HG02642 (cell line): ENCODE data around the gene HOXA10.

Experiments
- ATAC-seq: cut with Tn5 transposase; IDR thresholded peaks from one replicate; pipeline ENCODE4 v1.9.1; 2021; ENCODE audit warnings: mild to moderate bottlenecking; ENCODE audit not compliant: unreplicated experiment, poor library complexity

The HOXA10 gene

DNA sequence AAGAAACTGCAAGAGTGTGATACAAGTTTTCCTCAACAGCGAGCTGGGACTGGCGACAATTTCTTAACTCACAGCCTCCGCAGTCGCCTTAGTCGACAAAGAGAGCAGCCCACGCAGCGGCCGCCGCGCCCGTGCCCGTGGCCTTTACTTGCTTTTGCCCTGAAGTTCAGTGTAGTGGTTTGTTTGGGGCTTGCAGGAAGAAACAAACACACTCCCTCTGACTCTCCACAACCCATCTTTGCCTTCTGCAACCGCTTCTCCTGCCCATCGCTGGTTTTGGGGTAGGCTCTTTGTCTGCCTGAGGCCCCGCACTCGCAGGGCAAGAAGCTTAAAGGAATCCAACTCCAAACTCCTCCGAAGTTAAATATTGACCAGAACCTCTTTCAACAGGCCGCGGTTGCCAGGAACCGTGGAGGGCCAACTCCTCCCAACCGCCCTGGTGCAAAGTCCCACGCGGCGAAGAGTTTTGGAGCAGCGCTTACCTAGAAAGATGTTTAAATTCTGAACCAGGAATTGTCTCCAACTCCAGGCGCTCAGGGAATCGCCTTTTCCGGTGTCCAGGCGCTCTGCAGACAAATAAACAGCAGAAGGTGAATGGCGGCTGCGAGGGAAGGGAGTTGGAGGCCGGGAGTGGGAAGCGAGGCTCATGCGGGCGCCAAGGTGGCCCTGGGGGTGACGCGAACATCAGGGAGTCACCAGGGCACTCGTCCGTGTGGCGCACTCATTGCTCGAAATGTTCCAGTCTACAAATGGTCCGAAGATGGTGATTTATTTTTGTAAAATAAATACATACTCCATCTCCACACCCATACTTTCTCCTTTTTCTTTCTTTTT lies 51.8 kb downstream of the HOXA10 start:
- ATAC-seq: no peak

DNA sequence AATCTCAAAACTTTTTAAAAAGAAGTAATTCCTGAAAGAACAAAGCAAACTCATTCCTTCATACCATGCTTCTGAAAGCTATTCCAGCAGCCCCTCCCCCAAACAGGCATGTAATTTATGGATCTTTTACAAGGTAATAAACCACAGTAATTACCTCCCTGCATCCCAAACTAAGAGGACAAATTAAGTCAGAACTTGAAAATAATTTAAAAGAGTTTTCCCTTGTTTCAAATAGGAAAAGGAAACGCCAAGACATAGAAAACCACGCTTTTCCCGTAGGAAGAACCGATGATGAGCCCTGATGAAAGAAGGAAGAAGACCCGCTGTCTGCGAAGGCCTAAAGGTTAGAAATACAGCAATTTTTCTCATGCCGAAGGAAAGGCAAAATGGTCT lies 52.4 kb downstream of the HOXA10 start:
- no peak for ATAC-seq
